SK-N-SH (cell line): ENCODE measurements around the gene COL4A5. TPM values are rescaled to one million over a fixed set of nuclear protein-coding genes. Genes with fewer than 3 reads are reported as not detected.

Experiments used
- CTCF ChIA-PET: fragments of 300-600, 350-600 bp; formaldehyde crosslinking; extraction: SDS; loops from one replicate; lab custom pipeline; 2021; lab: Yijun Ruan, JAX
- POLR2A ChIA-PET: fragments of 350-600 bp; sonication (Branson Sonifier 250); formaldehyde crosslinking; extraction: SDS; loops from one replicate; lab custom pipeline; 2020; ENCODE audit warnings: antibody characterized with exemption, inconsistent platforms; lab: Yijun Ruan, JAX
- DNase-seq: peaks from one replicate; pipeline ENCODE4 v3.0.0; 2012
- H2AFZ ChIP-seq: fragments of 200-600 bp; sonication (generic); 2 replicates; pipeline ENCODE4 v1.8.1; 2016; ENCODE audit warnings: antibody characterized with exemption, mild to moderate bottlenecking, low read depth
- H3F3A ChIP-seq: fragments of 200-600 bp; sonication (generic); replicated peaks from 2 replicates; pipeline ENCODE3; 2016; ENCODE audit warnings: antibody characterized with exemption, mild to moderate bottlenecking; ENCODE audit not compliant: insufficient read depth
- H3K27ac ChIP-seq, 2 experiments: fragments of 200-500 bp in 1 of 2; fragments of 200-600 bp in 1 of 2; sonication (Bioruptor generic) in 1 of 2; sonication (generic), shearing (Covaris generic) in 1 of 2; 2 replicates each; pipeline versions ENCODE4 v1.5.1 to v1.6.1; 2014 to 2016; ENCODE audit warnings: low read depth in 2 of 2, inconsistent platforms in 1 of 2, low read length in 1 of 2, mild to moderate bottlenecking in 1 of 2, mixed read lengths in 1 of 2
- H3K27me3 ChIP-seq: fragments of 200-600 bp; sonication (generic), shearing (Covaris generic); 2 replicates; pipeline ENCODE4 v1.6.1; 2016; ENCODE audit warnings: mixed run types; ENCODE audit not compliant: insufficient read depth
- H3K36me3 ChIP-seq, 2 experiments: fragments of 200-500 bp in 1 of 2; fragments of 200-600 bp in 1 of 2; sonication (Bioruptor generic) in 1 of 2; sonication (generic) in 1 of 2; replicated peaks in 1 of 2; 2 replicates each; pipeline versions ENCODE3 to v1.5.1; 2014 to 2016; ENCODE audit warnings: low read length in 1 of 2, mild to moderate bottlenecking in 1 of 2; ENCODE audit not compliant: insufficient read depth in 2 of 2, control insufficient read depth in 1 of 2
- H3K4me1 ChIP-seq, 2 experiments: fragments of 200-500 bp in 1 of 2; fragments of 200-600 bp in 1 of 2; sonication (Bioruptor generic) in 1 of 2; sonication (generic), shearing (Covaris generic) in 1 of 2; 2 replicates each; pipeline versions ENCODE4 v1.5.1 to v1.6.1; 2014 to 2016; ENCODE audit warnings: low read depth in 1 of 2, low read length in 1 of 2, mixed run types in 1 of 2; ENCODE audit not compliant: insufficient read depth in 2 of 2, control insufficient read depth in 1 of 2
- H3K4me2 ChIP-seq: fragments of 200-600 bp; sonication (generic), shearing (Covaris generic); 2 replicates; pipeline ENCODE4 v1.6.1; 2017; ENCODE audit warnings: mixed run types
- H3K4me3 ChIP-seq, 2 experiments: fragments of 200-500 bp in 1 of 2; fragments of 200-600 bp in 1 of 2; sonication (Bioruptor generic) in 1 of 2; sonication (generic), shearing (Covaris generic) in 1 of 2; 2 replicates each; pipeline versions ENCODE4 v1.5.1 to v1.8.1; 2014 to 2016; ENCODE audit warnings: low read depth in 2 of 2, inconsistent platforms in 1 of 2, low read length in 1 of 2, mild to moderate bottlenecking in 1 of 2, mixed read lengths in 1 of 2, moderate library complexity in 1 of 2
- H3K79me2 ChIP-seq: fragments of 200-600 bp; sonication (generic); 2 replicates; pipeline ENCODE4 v1.8.1; 2017; ENCODE audit warnings: mild to moderate bottlenecking; ENCODE audit not compliant: insufficient read depth
- H3K9ac ChIP-seq: fragments of 200-600 bp; sonication (generic); 2 replicates; pipeline ENCODE4 v1.6.1; 2017; ENCODE audit warnings: mixed run types
- H3K9me2 ChIP-seq: fragments of 200-600 bp; sonication (generic); 2 replicates; pipeline ENCODE4 v1.6.1; 2017; ENCODE audit warnings: mixed run types
- H3K9me3 ChIP-seq: fragments of 200-600 bp; sonication (generic); 2 replicates; pipeline ENCODE4 v1.6.1; 2017; ENCODE audit warnings: mixed run types, mild to moderate bottlenecking, moderate library complexity
- H4K20me1 ChIP-seq: fragments of 200-600 bp; sonication (generic); 2 replicates; pipeline ENCODE4 v1.6.1; 2017; ENCODE audit warnings: mild to moderate bottlenecking, mixed run types; ENCODE audit not compliant: insufficient read depth
- CHD2 ChIP-seq: fragments of 150-350 bp; IDR thresholded peaks from 2 replicates; pipeline ENCODE4 v1.6.1; 2018; ENCODE audit warnings: low read length; ENCODE audit not compliant: partially characterized antibody
- ELF1 ChIP-seq: IDR thresholded peaks from 2 replicates; pipeline ENCODE4 v1.4.0; 2012
- EP300 ChIP-seq, 2 experiments: IDR thresholded peaks; 2 replicates each; pipeline versions ENCODE4 v1.4.0 to v1.6.1; 2012; ENCODE audit warnings: borderline replicate concordance in 1 of 2, low read depth in 1 of 2, low read length in 1 of 2
- FOSL2 ChIP-seq: IDR thresholded peaks from 2 replicates; pipeline ENCODE4 v1.4.0; 2012; ENCODE audit warnings: low read depth, mild to moderate bottlenecking, moderate library complexity, borderline replicate concordance
- FOXJ3 ChIP-seq: sonication (generic); formaldehyde crosslinking; IDR thresholded peaks from 2 replicates; pipeline ENCODE4 v1.5.1; 2020; ENCODE audit warnings: mild to moderate bottlenecking, missing genetic modification reagents
- NFIC ChIP-seq: IDR thresholded peaks from 2 replicates; pipeline ENCODE4 v1.4.0; 2012; ENCODE audit warnings: borderline replicate concordance
- RXRA ChIP-seq: IDR thresholded peaks from 2 replicates; pipeline ENCODE4 v1.4.0; 2012; ENCODE audit warnings: low read depth, mild to moderate bottlenecking, borderline replicate concordance
- YY1 ChIP-seq: IDR thresholded peaks from 2 replicates; pipeline ENCODE4 v1.4.0; 2012; ENCODE audit warnings: low read depth, mild to moderate bottlenecking
- WGBS: methylation state at CpG from one replicate; pipeline ENCODE4 v1.1.6; 2017; ENCODE audit warnings: low lambda C conversion rate; 5-methylcytosine and 5-hydroxymethylcytosine counted together
- polyA plus RNA-seq, 3 experiments: library from polyadenylated mRNA; depleted of rRNA; stranded (reverse); fragments of >200 nt; gene quantifications; 2 replicates each; pipeline ENCODE4 v1.2.3, GENCODE V29; 2012
- TF ChIP-seq, protein P1 (sequence below): IDR thresholded peaks from 2 replicates; pipeline ENCODE4 v1.4.0; 2012; ENCODE audit warnings: low read depth, borderline replicate concordance
- TF ChIP-seq, protein P2 (sequence below): fragments of 150-350 bp; IDR thresholded peaks from 2 replicates; pipeline ENCODE4 v1.6.1; 2016; ENCODE audit warnings: mild to moderate bottlenecking, low read depth, low read length
- TF ChIP-seq, protein P3 (sequence below): IDR thresholded peaks from 2 replicates; pipeline ENCODE4 v1.4.0; 2012; ENCODE audit warnings: low read depth
- TF ChIP-seq, protein P4 (sequence below): IDR thresholded peaks from 2 replicates; pipeline ENCODE4; 2012
- TF ChIP-seq, protein P5 (sequence below): fragments of 200-600 bp; sonication (generic); IDR thresholded peaks from 2 replicates; pipeline ENCODE4 v1.6.1; 2017; ENCODE audit warnings: antibody characterized with exemption, mild to moderate bottlenecking, moderate library complexity

Gene COL4A5
- polyA plus RNA-seq, 1 of the 3 experiments (the other 2 are of a cell fraction), result 0.02 TPM

DNA sequence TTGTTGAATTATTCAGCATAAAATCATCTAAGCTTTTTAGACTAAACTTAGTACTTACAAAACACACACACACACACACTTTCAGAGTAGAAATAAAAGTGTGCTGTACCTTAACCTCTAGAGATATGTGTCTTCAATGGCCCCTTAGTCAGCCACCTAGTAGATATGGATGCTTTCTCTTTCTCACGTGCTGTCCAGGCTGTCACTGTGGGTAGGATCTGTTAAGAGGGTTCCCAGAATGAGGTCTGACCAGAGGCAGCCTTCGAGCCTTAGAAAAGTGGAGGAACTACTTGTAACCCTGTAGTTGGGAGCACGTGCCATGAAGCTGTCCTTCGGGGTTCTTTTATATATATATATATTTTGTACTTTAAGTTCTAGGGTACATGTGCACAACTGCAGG is 117.9 kb downstream of the COL4A5 start:
- no peak overlapping the region for H3K9ac ChIP-seq
- TF ChIP-seq, protein P1, sequence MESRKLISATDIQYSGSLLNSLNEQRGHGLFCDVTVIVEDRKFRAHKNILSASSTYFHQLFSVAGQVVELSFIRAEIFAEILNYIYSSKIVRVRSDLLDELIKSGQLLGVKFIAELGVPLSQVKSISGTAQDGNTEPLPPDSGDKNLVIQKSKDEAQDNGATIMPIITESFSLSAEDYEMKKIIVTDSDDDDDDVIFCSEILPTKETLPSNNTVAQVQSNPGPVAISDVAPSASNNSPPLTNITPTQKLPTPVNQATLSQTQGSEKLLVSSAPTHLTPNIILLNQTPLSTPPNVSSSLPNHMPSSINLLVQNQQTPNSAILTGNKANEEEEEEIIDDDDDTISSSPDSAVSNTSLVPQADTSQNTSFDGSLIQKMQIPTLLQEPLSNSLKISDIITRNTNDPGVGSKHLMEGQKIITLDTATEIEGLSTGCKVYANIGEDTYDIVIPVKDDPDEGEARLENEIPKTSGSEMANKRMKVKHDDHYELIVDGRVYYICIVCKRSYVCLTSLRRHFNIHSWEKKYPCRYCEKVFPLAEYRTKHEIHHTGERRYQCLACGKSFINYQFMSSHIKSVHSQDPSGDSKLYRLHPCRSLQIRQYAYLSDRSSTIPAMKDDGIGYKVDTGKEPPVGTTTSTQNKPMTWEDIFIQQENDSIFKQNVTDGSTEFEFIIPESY, result no peak
- TF ChIP-seq CHD2 (no peak), FOXJ3 (CRISPR knock-in tag) (no peak), NFIC (no peak), FOSL2 (no peak), YY1 (no peak), EP300 (IDR thresholded peaks at IDR 0.05; ENCODE audit: borderline replicate concordance in 1 of 2, low read depth in 1 of 2, low read length in 1 of 2) (no peak), RXRA (no peak), ELF1 (no peak)
- TF ChIP-seq, protein P2, sequence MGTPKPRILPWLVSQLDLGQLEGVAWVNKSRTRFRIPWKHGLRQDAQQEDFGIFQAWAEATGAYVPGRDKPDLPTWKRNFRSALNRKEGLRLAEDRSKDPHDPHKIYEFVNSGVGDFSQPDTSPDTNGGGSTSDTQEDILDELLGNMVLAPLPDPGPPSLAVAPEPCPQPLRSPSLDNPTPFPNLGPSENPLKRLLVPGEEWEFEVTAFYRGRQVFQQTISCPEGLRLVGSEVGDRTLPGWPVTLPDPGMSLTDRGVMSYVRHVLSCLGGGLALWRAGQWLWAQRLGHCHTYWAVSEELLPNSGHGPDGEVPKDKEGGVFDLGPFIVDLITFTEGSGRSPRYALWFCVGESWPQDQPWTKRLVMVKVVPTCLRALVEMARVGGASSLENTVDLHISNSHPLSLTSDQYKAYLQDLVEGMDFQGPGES, result no peak
- TF ChIP-seq, protein P3, sequence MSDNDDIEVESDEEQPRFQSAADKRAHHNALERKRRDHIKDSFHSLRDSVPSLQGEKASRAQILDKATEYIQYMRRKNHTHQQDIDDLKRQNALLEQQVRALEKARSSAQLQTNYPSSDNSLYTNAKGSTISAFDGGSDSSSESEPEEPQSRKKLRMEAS, result no peak
- TF ChIP-seq, protein P4, sequence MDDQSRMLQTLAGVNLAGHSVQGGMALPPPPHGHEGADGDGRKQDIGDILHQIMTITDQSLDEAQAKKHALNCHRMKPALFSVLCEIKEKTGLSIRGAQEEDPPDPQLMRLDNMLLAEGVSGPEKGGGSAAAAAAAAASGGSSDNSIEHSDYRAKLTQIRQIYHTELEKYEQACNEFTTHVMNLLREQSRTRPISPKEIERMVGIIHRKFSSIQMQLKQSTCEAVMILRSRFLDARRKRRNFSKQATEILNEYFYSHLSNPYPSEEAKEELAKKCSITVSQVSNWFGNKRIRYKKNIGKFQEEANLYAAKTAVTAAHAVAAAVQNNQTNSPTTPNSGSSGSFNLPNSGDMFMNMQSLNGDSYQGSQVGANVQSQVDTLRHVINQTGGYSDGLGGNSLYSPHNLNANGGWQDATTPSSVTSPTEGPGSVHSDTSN, result no peak
- TF ChIP-seq, protein P5, sequence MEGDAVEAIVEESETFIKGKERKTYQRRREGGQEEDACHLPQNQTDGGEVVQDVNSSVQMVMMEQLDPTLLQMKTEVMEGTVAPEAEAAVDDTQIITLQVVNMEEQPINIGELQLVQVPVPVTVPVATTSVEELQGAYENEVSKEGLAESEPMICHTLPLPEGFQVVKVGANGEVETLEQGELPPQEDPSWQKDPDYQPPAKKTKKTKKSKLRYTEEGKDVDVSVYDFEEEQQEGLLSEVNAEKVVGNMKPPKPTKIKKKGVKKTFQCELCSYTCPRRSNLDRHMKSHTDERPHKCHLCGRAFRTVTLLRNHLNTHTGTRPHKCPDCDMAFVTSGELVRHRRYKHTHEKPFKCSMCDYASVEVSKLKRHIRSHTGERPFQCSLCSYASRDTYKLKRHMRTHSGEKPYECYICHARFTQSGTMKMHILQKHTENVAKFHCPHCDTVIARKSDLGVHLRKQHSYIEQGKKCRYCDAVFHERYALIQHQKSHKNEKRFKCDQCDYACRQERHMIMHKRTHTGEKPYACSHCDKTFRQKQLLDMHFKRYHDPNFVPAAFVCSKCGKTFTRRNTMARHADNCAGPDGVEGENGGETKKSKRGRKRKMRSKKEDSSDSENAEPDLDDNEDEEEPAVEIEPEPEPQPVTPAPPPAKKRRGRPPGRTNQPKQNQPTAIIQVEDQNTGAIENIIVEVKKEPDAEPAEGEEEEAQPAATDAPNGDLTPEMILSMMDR, result no peak
- no peak overlapping the region for H3K4me2 ChIP-seq
- no peak overlapping the region for H3K27ac ChIP-seq
- no peak overlapping the region for H3K4me3 ChIP-seq
- 7% methylated on average over 4 of the region's 4 CpGs for WGBS
- H2AFZ ChIP-seq, result no peak overlapping the region
- no peaks in the 10 kb centered on the region for H3K9me3 ChIP-seq
- no peaks in the 10 kb centered on the region; the same call in 1 of the 2 replicates for H3K27me3 ChIP-seq
- POLR2A ChIA-PET, result no interaction called here
- no peaks in the 10 kb centered on the region for H3K79me2 ChIP-seq
- no peaks in the 10 kb centered on the region for H3K9me2 ChIP-seq
- CTCF ChIA-PET, result no interaction called here
- DNase-seq, result no peak
- H3K36me3 ChIP-seq, result no peaks in the 10 kb centered on the region
- no peaks in the 10 kb centered on the region for H3F3A ChIP-seq
- no peaks in the 10 kb centered on the region for H4K20me1 ChIP-seq
- no peaks in the 10 kb centered on the region for H3K4me1 ChIP-seq
